ENCODE results near the gene SIK3. TPM values are rescaled to one million over a fixed set of nuclear protein-coding genes. Genes with fewer than 3 reads are reported as not detected.
"Not testable (repeated sequence)": the region's sequence is repeated elsewhere in the genome, so short reads cannot be mapped to it uniquely, and the experiment has no call there.

The SIK3 gene
- total RNA-seq, 2 donors from 2014 or later, result 21.4 to 26.3 TPM

- Mint-ChIP-seq H3K27ac (peak overlapping the region; percentile 33), H3K27me3 (ENCODE audit: low read depth) (no peaks in the 10 kb centered on the region), H3K9me3 (no peaks in the 10 kb centered on the region), H3K4me1 (ENCODE audit: low read depth) (peaks cover 78% of the 10 kb centered on the region), H3K36me3 (ENCODE audit: insufficient read depth in 2 of 2) (peaks cover 0 to 3% of the 10 kb centered on the region in 2 donors), H3K4me3 (no peak overlapping the region)
- DNase-seq (no peak), ATAC-seq (replicated peaks in 1 of 2) (no peak)
These were observed 37.0 kb downstream of the SIK3 start for GRCh38 chr11:117061256-117061655.

- DNase-seq (no peak), ATAC-seq (replicated peaks in 1 of 2) (no peak)
- Mint-ChIP-seq H3K4me3 (no peak overlapping the region), H3K27me3 (ENCODE audit: low read depth) (no peaks in the 10 kb centered on the region), H3K9me3 (no peaks in the 10 kb centered on the region), H3K27ac (no peak overlapping the region), H3K4me1 (ENCODE audit: low read depth) (peaks cover 67% of the 10 kb centered on the region), H3K36me3 (ENCODE audit: insufficient read depth in 2 of 2) (peaks cover 0 to 3% of the 10 kb centered on the region in 2 donors)
These were observed 38.5 kb downstream of the SIK3 start for GRCh38 chr11:117059611-117060148.

- Mint-ChIP-seq H3K4me1 (ENCODE audit: low read depth) (peaks cover 65% of the 10 kb centered on the region), H3K4me3 (no peak overlapping the region), H3K36me3 (ENCODE audit: insufficient read depth in 2 of 2) (peaks cover 0 to 3% of the 10 kb centered on the region in 2 donors), H3K27ac (no peak overlapping the region), H3K9me3 (no peaks in the 10 kb centered on the region), H3K27me3 (ENCODE audit: low read depth) (no peaks in the 10 kb centered on the region)
- ATAC-seq (replicated peaks in 1 of 2), result no peak
- DNase-seq, result no peak
These were observed 39.4 kb downstream of the SIK3 start for GRCh38 chr11:117058761-117059261.

GRCh38 chr11:117057727-117058126 is 40.5 kb downstream of the SIK3 start:
- Mint-ChIP-seq H3K9me3 (no peaks in the 10 kb centered on the region), H3K4me3 (no peak overlapping the region), H3K27me3 (ENCODE audit: low read depth) (no peaks in the 10 kb centered on the region), H3K36me3 (ENCODE audit: insufficient read depth in 2 of 2) (peaks cover 0 to 3% of the 10 kb centered on the region in 2 donors), H3K27ac (peak overlapping the region; percentile 49), H3K4me1 (ENCODE audit: low read depth) (peaks cover 56% of the 10 kb centered on the region)
- DNase-seq (no peak), ATAC-seq (replicated peaks in 1 of 2) (no peak)

GRCh38 chr11:117057317-117057716 is 40.9 kb downstream of the SIK3 start:
- no peak overlapping the region for H3K27ac Mint-ChIP-seq
- H3K4me3 Mint-ChIP-seq, result no peak overlapping the region
- H3K27me3 Mint-ChIP-seq (ENCODE audit: low read depth), result no peaks in the 10 kb centered on the region
- H3K9me3 Mint-ChIP-seq, result no peaks in the 10 kb centered on the region
- no peak for DNase-seq
- no peak for ATAC-seq (replicated peaks in 1 of 2)
- H3K4me1 Mint-ChIP-seq (ENCODE audit: low read depth), result peaks cover 52% of the 10 kb centered on the region
- H3K36me3 Mint-ChIP-seq (ENCODE audit: insufficient read depth in 2 of 2), result peaks cover 0 to 3% of the 10 kb centered on the region in 2 donors

- peaks cover 0 to 3% of the 10 kb centered on the region in 2 donors for H3K36me3 Mint-ChIP-seq (ENCODE audit: insufficient read depth in 2 of 2)
- DNase-seq, result no peak
- H3K4me1 Mint-ChIP-seq (ENCODE audit: low read depth), result peaks cover 37% of the 10 kb centered on the region
- H3K27me3 Mint-ChIP-seq (ENCODE audit: low read depth), result no peaks in the 10 kb centered on the region
- no peak overlapping the region for H3K27ac Mint-ChIP-seq
- H3K9me3 Mint-ChIP-seq, result no peaks in the 10 kb centered on the region
- H3K4me3 Mint-ChIP-seq, result no peak overlapping the region
- no peak for ATAC-seq (replicated peaks in 1 of 2)
These were observed 42.8 kb downstream of the SIK3 start for GRCh38 chr11:117055469-117055868.

- Mint-ChIP-seq H3K4me3 (no peak overlapping the region), H3K27me3 (ENCODE audit: low read depth) (no peaks in the 10 kb centered on the region), H3K4me1 (ENCODE audit: low read depth) (peaks cover 26% of the 10 kb centered on the region), H3K27ac (no peak overlapping the region), H3K36me3 (ENCODE audit: insufficient read depth in 2 of 2) (peaks cover 0 to 3% of the 10 kb centered on the region in 2 donors), H3K9me3 (no peaks in the 10 kb centered on the region)
- DNase-seq, result no peak
- no peak for ATAC-seq (replicated peaks in 1 of 2)
These were observed 43.8 kb downstream of the SIK3 start for GRCh38 chr11:117054382-117054781.

- DNase-seq (no peak), ATAC-seq (replicated peaks in 1 of 2) (no peak)
- Mint-ChIP-seq H3K27me3 (ENCODE audit: low read depth) (no peaks in the 10 kb centered on the region), H3K27ac (no peak overlapping the region), H3K9me3 (no peaks in the 10 kb centered on the region), H3K36me3 (ENCODE audit: insufficient read depth in 2 of 2) (peaks cover 0 to 3% of the 10 kb centered on the region in 2 donors), H3K4me3 (no peak overlapping the region), H3K4me1 (ENCODE audit: low read depth) (peaks cover 8% of the 10 kb centered on the region)
These were observed 45.8 kb downstream of the SIK3 start for GRCh38 chr11:117052196-117053149.

GRCh38 chr11:117050121-117050520 is 48.1 kb downstream of the SIK3 start:
- H3K4me1 Mint-ChIP-seq (ENCODE audit: low read depth), result peaks cover 15% of the 10 kb centered on the region
- DNase-seq; H3K36me3 Mint-ChIP-seq (ENCODE audit: insufficient read depth in 2 of 2); H3K27me3 Mint-ChIP-seq (ENCODE audit: low read depth); H3K4me3 Mint-ChIP-seq; H3K9me3 Mint-ChIP-seq; ATAC-seq (replicated peaks in 1 of 2); H3K27ac Mint-ChIP-seq: not testable (repeated sequence)

- H3K4me1 Mint-ChIP-seq (ENCODE audit: low read depth), result peaks cover 39% of the 10 kb centered on the region
- not testable (repeated sequence) for H3K9me3 Mint-ChIP-seq; ATAC-seq (replicated peaks in 1 of 2); H3K27ac Mint-ChIP-seq; H3K36me3 Mint-ChIP-seq (ENCODE audit: insufficient read depth in 2 of 2); H3K27me3 Mint-ChIP-seq (ENCODE audit: low read depth); H3K4me3 Mint-ChIP-seq; DNase-seq
These were observed 51.6 kb downstream of the SIK3 start for GRCh38 chr11:117046627-117047026.

GRCh38 chr11:117045956-117046355 is 52.3 kb downstream of the SIK3 start:
- Mint-ChIP-seq H3K9me3 (no peaks in the 10 kb centered on the region), H3K36me3 (ENCODE audit: insufficient read depth in 2 of 2) (peaks cover 0 to 1% of the 10 kb centered on the region in 2 donors), H3K27me3 (ENCODE audit: low read depth) (no peaks in the 10 kb centered on the region), H3K4me1 (ENCODE audit: low read depth) (peaks cover 46% of the 10 kb centered on the region), H3K4me3 (no peak overlapping the region), H3K27ac (peak overlapping the region; percentile 47)
- no peak for ATAC-seq (replicated peaks in 1 of 2)
- no peak for DNase-seq

- Mint-ChIP-seq H3K4me3 (peak overlapping the region in 1 of 2 donors; percentile 13), H3K36me3 (ENCODE audit: insufficient read depth in 2 of 2) (peaks cover 0 to 1% of the 10 kb centered on the region in 2 donors), H3K9me3 (no peaks in the 10 kb centered on the region), H3K4me1 (ENCODE audit: low read depth) (peaks cover 53% of the 10 kb centered on the region), H3K27ac (no peak overlapping the region), H3K27me3 (ENCODE audit: low read depth) (no peaks in the 10 kb centered on the region)
- ATAC-seq (replicated peaks in 1 of 2) (no peak), DNase-seq (no peak)
These were observed 53.0 kb downstream of the SIK3 start for GRCh38 chr11:117045196-117045595.

GRCh38 chr11:117044287-117045035 is 53.8 kb downstream of the SIK3 start:
- Mint-ChIP-seq H3K27ac (peak overlapping the region; percentile 63), H3K36me3 (ENCODE audit: insufficient read depth in 2 of 2) (peaks cover 0 to 1% of the 10 kb centered on the region in 2 donors), H3K4me1 (ENCODE audit: low read depth) (peaks cover 61% of the 10 kb centered on the region), H3K4me3 (peak overlapping the region in 1 of 2 donors; percentile 13), H3K27me3 (ENCODE audit: low read depth) (no peaks in the 10 kb centered on the region), H3K9me3 (no peaks in the 10 kb centered on the region)
- DNase-seq (no peak), ATAC-seq (replicated peaks in 1 of 2) (no peak)
